Endothelial cell (in vitro differentiated cells): ENCODE measurements around the gene CARD11. TPM values are rescaled to one million over a fixed set of nuclear protein-coding genes. Genes with fewer than 3 reads are reported as not detected.

Experiments used
- DNase-seq: peaks from one replicate; pipeline ENCODE4 v3.0.0; 2021; ENCODE audit warnings: low spot score
- H3K27ac Mint-ChIP-seq: one replicate; pipeline ENCODE4 v1.8.0; 2021; ENCODE audit warnings: mixed read lengths, inconsistent platforms; ENCODE audit not compliant: unreplicated experiment
- H3K27me3 Mint-ChIP-seq: one replicate; pipeline ENCODE4 v1.8.0; 2021; ENCODE audit warnings: mild to moderate bottlenecking, moderate library complexity, mixed read lengths, inconsistent platforms; ENCODE audit not compliant: unreplicated experiment
- H3K36me3 Mint-ChIP-seq: one replicate; pipeline ENCODE4 v1.8.0; 2021; ENCODE audit warnings: mild to moderate bottlenecking, low read depth, mixed read lengths, inconsistent platforms; ENCODE audit not compliant: unreplicated experiment
- H3K4me1 Mint-ChIP-seq: one replicate; pipeline ENCODE4 v1.8.0; 2021; ENCODE audit warnings: mild to moderate bottlenecking, mixed read lengths, inconsistent platforms; ENCODE audit not compliant: unreplicated experiment
- H3K4me3 Mint-ChIP-seq: one replicate; pipeline ENCODE4 v1.8.0; 2021; ENCODE audit warnings: mild to moderate bottlenecking, mixed read lengths, inconsistent platforms; ENCODE audit not compliant: unreplicated experiment
- H3K9me3 Mint-ChIP-seq: one replicate; pipeline ENCODE4 v1.8.0; 2021; ENCODE audit warnings: mixed read lengths, inconsistent platforms; ENCODE audit not compliant: unreplicated experiment
- total RNA-seq: library from RNA; stranded (reverse); fragmentation: NEBNext Ultra II Directional; extraction: Animal tissue kit (Norgen Biotek cat#: 25700); gene quantifications from one replicate; pipeline ENCODE4 v1.2.1, GENCODE V29; 2021; ENCODE audit not compliant: unreplicated experiment
- TF ChIP-seq, protein P1 (sequence below): fragments of 200-600 bp; sonication (generic); IDR thresholded peaks from one replicate; pipeline ENCODE4 v1.5.0; 2021; ENCODE audit warnings: antibody characterized with exemption; ENCODE audit not compliant: unreplicated experiment

CARD11 gene
- total RNA-seq, 1 donor from 2014 or later, result 3.9 TPM

DNA sequence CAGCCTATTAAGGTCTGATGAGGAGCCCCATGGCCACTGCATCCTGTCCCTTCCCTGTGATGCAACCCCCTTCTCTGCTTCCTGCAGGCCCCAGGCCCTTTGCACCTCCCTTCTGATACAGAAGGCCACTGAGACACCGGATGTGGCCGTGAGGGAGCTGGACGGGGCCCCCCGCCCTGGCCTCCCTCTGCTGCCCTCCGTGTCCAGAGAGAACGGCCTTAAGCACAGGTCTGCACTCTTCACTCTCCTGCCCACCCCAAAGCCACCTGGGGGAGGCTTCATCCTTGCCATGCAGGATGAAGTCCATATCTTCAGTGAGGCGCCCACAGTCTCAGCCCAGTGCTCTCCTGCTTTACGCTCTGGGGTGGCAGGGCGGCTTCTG, 112.6 kb downstream of the CARD11 start:
- Mint-ChIP-seq H3K4me1 (no peaks in the 10 kb centered on the region), H3K27me3 (peaks cover 6% of the 10 kb centered on the region), H3K9me3 (no peaks in the 10 kb centered on the region), H3K36me3 (peaks cover 5% of the 10 kb centered on the region), H3K27ac (no peak overlapping the region), H3K4me3 (no peak overlapping the region)
- DNase-seq, result no peak
- TF ChIP-seq, protein P1, sequence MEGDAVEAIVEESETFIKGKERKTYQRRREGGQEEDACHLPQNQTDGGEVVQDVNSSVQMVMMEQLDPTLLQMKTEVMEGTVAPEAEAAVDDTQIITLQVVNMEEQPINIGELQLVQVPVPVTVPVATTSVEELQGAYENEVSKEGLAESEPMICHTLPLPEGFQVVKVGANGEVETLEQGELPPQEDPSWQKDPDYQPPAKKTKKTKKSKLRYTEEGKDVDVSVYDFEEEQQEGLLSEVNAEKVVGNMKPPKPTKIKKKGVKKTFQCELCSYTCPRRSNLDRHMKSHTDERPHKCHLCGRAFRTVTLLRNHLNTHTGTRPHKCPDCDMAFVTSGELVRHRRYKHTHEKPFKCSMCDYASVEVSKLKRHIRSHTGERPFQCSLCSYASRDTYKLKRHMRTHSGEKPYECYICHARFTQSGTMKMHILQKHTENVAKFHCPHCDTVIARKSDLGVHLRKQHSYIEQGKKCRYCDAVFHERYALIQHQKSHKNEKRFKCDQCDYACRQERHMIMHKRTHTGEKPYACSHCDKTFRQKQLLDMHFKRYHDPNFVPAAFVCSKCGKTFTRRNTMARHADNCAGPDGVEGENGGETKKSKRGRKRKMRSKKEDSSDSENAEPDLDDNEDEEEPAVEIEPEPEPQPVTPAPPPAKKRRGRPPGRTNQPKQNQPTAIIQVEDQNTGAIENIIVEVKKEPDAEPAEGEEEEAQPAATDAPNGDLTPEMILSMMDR, result no peak

DNA sequence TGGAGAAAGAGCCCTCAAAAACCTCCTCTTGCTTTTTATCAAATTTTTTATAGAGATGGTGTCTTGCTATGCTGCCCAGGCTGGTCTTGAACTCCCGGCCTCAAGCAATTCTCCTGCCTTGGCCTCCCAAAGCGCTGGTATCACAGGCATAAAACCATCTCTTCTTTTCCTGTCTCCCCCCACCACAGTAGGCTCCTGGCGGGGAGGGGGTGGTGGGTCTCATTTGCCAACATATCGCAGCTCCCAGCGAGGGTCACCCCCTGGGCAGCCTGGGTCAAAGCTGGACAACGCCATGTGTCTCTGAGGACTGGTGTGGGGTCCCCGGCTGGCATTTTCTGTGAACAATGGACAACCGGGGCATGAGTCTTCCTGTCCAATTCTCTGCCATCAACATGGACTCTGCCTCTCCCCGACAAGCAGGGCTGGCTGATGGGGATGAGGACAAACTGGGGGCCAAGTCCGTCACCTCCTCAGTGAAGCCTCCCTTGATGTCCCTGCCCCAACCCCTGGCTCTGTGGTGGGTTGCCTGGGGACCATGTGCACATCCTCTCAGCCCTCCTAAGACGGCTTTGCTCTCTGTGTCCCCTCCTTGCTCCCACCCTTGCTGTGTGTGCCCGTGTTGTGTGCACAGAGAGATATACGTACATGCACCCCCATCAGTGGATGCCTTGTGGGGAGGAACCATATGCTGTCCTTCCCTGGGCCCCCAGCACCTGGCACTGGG, 113.2 kb downstream of the CARD11 start:
- no peak for DNase-seq

DNA sequence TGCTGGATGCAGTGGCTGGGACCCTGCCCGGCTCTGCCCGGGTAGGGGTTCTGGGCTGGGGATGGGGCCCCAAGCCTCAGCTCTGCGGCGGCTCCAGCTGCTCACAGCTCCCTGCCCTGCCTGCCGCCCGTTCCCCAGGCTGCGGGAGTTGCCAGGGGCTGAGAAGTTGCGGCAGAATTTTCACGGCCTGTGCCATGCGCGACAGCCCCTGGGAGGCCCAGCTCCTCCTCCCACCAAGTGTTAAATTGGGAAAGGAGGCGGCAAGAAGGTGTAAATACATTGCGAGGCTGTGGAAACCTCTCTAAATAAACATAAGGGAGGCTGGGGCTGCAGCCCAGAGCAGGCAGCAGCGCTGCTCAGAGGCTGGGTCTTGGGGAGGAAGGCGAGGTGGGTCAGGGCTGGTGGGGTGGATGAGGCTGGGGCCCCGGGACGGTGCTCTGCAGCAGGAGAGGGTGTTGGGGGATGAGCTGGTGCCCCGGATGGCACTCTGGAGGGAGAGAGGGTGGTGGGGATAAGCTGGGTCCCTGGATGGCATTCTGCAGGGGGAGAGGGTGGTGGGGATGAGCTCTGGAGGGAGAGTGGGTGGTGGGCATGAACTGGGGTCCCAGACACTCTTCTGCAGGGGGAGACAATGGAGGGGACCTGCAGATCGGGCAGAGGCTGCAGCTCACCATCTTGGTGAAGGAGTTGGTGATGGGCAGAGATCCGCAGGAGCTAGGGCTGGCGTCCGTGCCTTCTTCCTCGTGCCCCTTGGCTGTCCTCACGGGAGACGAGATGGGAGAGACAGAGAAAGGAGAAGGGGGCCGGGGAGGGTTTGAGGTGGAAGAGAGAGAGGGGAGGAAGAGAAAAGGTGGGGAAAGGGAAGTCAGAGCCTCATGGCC, 114.1 kb downstream of the CARD11 start:
- Mint-ChIP-seq H3K27me3 (peaks cover 6% of the 10 kb centered on the region), H3K27ac (no peak overlapping the region), H3K4me1 (no peaks in the 10 kb centered on the region), H3K9me3 (no peaks in the 10 kb centered on the region), H3K4me3 (no peak overlapping the region), H3K36me3 (peaks cover 5% of the 10 kb centered on the region)
- DNase-seq, result no peak
- TF ChIP-seq, protein P1, result no peak

More for the DNA sequence above, 113.2 kb downstream of the CARD11 start:
- no peaks in the 10 kb centered on the region for H3K4me1 Mint-ChIP-seq
- H3K27me3 Mint-ChIP-seq, result peaks cover 6% of the 10 kb centered on the region
- peaks cover 5% of the 10 kb centered on the region for H3K36me3 Mint-ChIP-seq
- H3K27ac Mint-ChIP-seq, result no peak overlapping the region
- no peaks in the 10 kb centered on the region for H3K9me3 Mint-ChIP-seq
- TF ChIP-seq, protein P1, result no peak
- H3K4me3 Mint-ChIP-seq, result no peak overlapping the region

GRCh38 chr7:2928613-2929311, 114.9 kb downstream of the CARD11 start:
- no peak for DNase-seq
- Mint-ChIP-seq H3K27me3 (peaks cover 5% of the 10 kb centered on the region), H3K9me3 (no peaks in the 10 kb centered on the region), H3K4me3 (no peak overlapping the region), H3K36me3 (peaks cover 5% of the 10 kb centered on the region), H3K4me1 (no peaks in the 10 kb centered on the region), H3K27ac (no peak overlapping the region)
- TF ChIP-seq, protein P1, result no peak
